ENCODE measurements around the gene TIA1. TPM values are rescaled to one million over a fixed set of nuclear protein-coding genes. Genes with fewer than 3 reads are reported as not detected.
"Not testable (repeated sequence)": the region's sequence is repeated elsewhere in the genome, so short reads cannot be mapped to it uniquely, and the experiment has no call there.

The TIA1 gene
- total RNA-seq, 1 donor from 2014 or later: 149 TPM

GRCh38 chr2:70192516-70192915 is 55.9 kb downstream of the TIA1 start:
- Mint-ChIP-seq H3K36me3 (ENCODE audit: low read depth) (peaks cover 11% of the 10 kb centered on the region), H3K27ac (no peak overlapping the region), H3K4me1 (peaks cover 17% of the 10 kb centered on the region), H3K4me3 (no peak overlapping the region), H3K9me3 (no peaks in the 10 kb centered on the region), H3K27me3 (no peaks in the 10 kb centered on the region)
- ATAC-seq (ENCODE audit: low read depth): no peak
- ChIA-PET POLR2A (interaction anchor here (1.4 to 4.0 kb wide), 4 partner anchors 50 to 756 kb away, joined by 3 to 82 read pairs (median 22); partner anchors contain the start of genes NFU1, PCBP1 and TIA1), CTCF (no interaction called here)
- intact Hi-C loops (cut with micrococcal nuclease): no loop called here
- no peak for DNase-seq
- TF ChIP-seq CTCF (IDR thresholded peaks at IDR 0.05): no peak

- DNase-seq (no peak), ATAC-seq (ENCODE audit: low read depth) (no peak)
- H3K4me3 Mint-ChIP-seq: peak overlapping the region; percentile 98
- no peaks in the 10 kb centered on the region for H3K27me3 Mint-ChIP-seq
- intact Hi-C loops (cut with micrococcal nuclease): loop anchor here (1.0 to 2.0 kb wide), 4 partner anchors 57 to 547 kb away; partner anchors contain the start of genes PCYOX1 and TIA1
- H3K9me3 Mint-ChIP-seq: no peaks in the 10 kb centered on the region
- peaks cover 11% of the 10 kb centered on the region for H3K36me3 Mint-ChIP-seq (ENCODE audit: low read depth)
- POLR2A ChIA-PET: interaction anchor here (0.6 to 4.0 kb wide), 47 partner anchors 7 to 1140 kb away, joined by 3 to 125 read pairs (median 4); partner anchors contain the start of genes FAM136A, GMCL1, MXD1 and NFU1
- TF ChIP-seq CTCF (IDR thresholded peaks at IDR 0.05): no peak
- CTCF ChIA-PET: interaction anchor here (0.8 to 1.7 kb wide), 8 partner anchors 10 to 279 kb away, joined by 3 to 6 read pairs (median 4); partner anchors contain the start of genes MXD1 and SNRPG
- H3K4me1 Mint-ChIP-seq: peaks cover 17% of the 10 kb centered on the region
- H3K27ac Mint-ChIP-seq: peak overlapping the region; percentile 100
Observed at GRCh38 chr2:70191244-70191735, 57.1 kb downstream of the TIA1 start.

- Mint-ChIP-seq H3K4me3 (peak within 1 kb of the TSS; percentile 98), H3K27me3 (no peaks in the 10 kb centered on the region), H3K4me1 (peaks cover 17% of the 10 kb centered on the region), H3K27ac (peak within 1 kb of the TSS; percentile 100), H3K9me3 (no peaks in the 10 kb centered on the region), H3K36me3 (ENCODE audit: low read depth) (peaks cover 11% of the 10 kb centered on the region)
- ATAC-seq (ENCODE audit: low read depth): peak; percentile 86
- ChIA-PET CTCF (interaction anchor here (0.8 to 1.7 kb wide), 8 partner anchors 9 to 278 kb away, joined by 3 to 6 read pairs (median 4); partner anchors contain the start of genes MXD1 and SNRPG), POLR2A (interaction anchor here (0.5 to 4.0 kb wide), 49 partner anchors 8 to 1141 kb away, joined by 3 to 125 read pairs (median 4); partner anchors contain the start of genes ANXA4, FAM136A, GMCL1 and MXD1)
- intact Hi-C loops (cut with micrococcal nuclease): loop anchor here (1.0 to 2.0 kb wide), 9 partner anchors 48 to 546 kb away; partner anchors contain the start of genes GMCL1, PCYOX1, SNRPG and TIA1
- TF ChIP-seq CTCF (IDR thresholded peaks at IDR 0.05): no peak
- DNase-seq: peak; percentile 93
Observed at GRCh38 chr2:70190418-70191243, 57.8 kb downstream of the TIA1 start, which contains the start of gene C2orf42. TSS of gene C2orf42 (minus strand) at chr2:70191019. CDS start at chr2:70181985, 9,034 bp downstream.

DNA sequence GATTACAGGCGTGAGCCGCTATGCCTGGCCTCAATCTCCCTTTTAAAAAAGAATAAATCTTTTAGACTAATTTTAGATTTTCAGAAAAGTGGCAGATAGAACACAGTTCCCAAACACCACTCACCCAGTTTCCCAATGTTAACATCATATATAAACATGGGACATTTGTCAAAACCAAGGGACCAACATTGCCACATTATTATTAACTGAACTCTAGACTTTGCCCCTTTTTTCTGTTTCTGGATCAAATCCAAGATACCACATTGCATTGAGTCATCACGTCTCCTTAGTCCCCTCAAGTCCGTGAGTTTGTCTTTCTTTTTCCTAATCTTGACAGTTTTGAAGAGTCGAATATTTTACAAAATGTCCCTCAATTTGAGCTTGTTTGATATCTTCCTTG is 60.0 kb downstream of the TIA1 start:
- DNase-seq (no peak), ATAC-seq (ENCODE audit: low read depth) (no peak)
- no peak for TF ChIP-seq CTCF (IDR thresholded peaks at IDR 0.05)
- no peaks in the 10 kb centered on the region for H3K27me3 Mint-ChIP-seq
- CTCF ChIA-PET: no interaction called here
- H3K4me3 Mint-ChIP-seq: no peak overlapping the region
- peaks cover 17% of the 10 kb centered on the region for H3K4me1 Mint-ChIP-seq
- H3K36me3 Mint-ChIP-seq (ENCODE audit: low read depth): peaks cover 11% of the 10 kb centered on the region
- H3K9me3 Mint-ChIP-seq: no peaks in the 10 kb centered on the region
- H3K27ac Mint-ChIP-seq: peak overlapping the region; percentile 13
- intact Hi-C loops (cut with micrococcal nuclease): no loop called here
- POLR2A ChIA-PET: interaction anchor here (0.7 to 4.0 kb wide), 6 partner anchors 55 to 511 kb away, joined by 3 to 125 read pairs (median 7); partner anchors contain the start of genes MXD1, PCBP1 and SNRPG

- intact Hi-C loops (cut with micrococcal nuclease); H3K27ac Mint-ChIP-seq; H3K27me3 Mint-ChIP-seq; DNase-seq; ATAC-seq (ENCODE audit: low read depth); H3K4me3 Mint-ChIP-seq; CTCF ChIA-PET; H3K9me3 Mint-ChIP-seq: not testable (repeated sequence)
- POLR2A ChIA-PET: interaction anchor here (0.6 to 1.5 kb wide), 2 partner anchors 34 to 44 kb away, joined by 4 to 7 read pairs; no protein-coding TSS in a partner anchor
- Mint-ChIP-seq H3K36me3 (ENCODE audit: low read depth) (peaks cover 18% of the 10 kb centered on the region), H3K4me1 (peaks cover 20% of the 10 kb centered on the region)
Observed at GRCh38 chr2:70187170-70187569, 61.3 kb downstream of the TIA1 start.

Measured in activated B cell treated with CpG ODN at 0.5 μM for 24 hours (primary cell).